DMS79 (cell line): ENCODE data around the gene RAD51B.

Experiments used
- DNase-seq: peaks from one replicate; lab custom pipeline; 2025; lab: John Stamatoyannopoulos, UW

Gene RAD51B

GRCh38 chr14:68234101-68234905, 414.7 kb downstream of the RAD51B start:
- no peak for DNase-seq

- no peak for DNase-seq
These were observed 415.4 kb downstream of the RAD51B start for GRCh38 chr14:68235011-68235410.

GRCh38 chr14:68236582-68237458, 417.2 kb downstream of the RAD51B start:
- DNase-seq: peak; percentile 30

- DNase-seq: no peak
These were observed 419.0 kb downstream of the RAD51B start for GRCh38 chr14:68238551-68238950.

- no peak for DNase-seq
These were observed 419.4 kb downstream of the RAD51B start for GRCh38 chr14:68238976-68239375.

GRCh38 chr14:68239988-68240771, 420.6 kb downstream of the RAD51B start:
- no peak for DNase-seq

- no peak for DNase-seq
These were observed 422.4 kb downstream of the RAD51B start for GRCh38 chr14:68241862-68242487.

GRCh38 chr14:68243450-68244010, 424.0 kb downstream of the RAD51B start:
- no peak for DNase-seq

GRCh38 chr14:68244262-68244980, 424.8 kb downstream of the RAD51B start:
- DNase-seq: no peak

GRCh38 chr14:68245146-68246073, 425.8 kb downstream of the RAD51B start:
- no peak for DNase-seq

- no peak for DNase-seq
These were observed 426.7 kb downstream of the RAD51B start for GRCh38 chr14:68246074-68246785.

- DNase-seq: no peak
These were observed 427.2 kb downstream of the RAD51B start for GRCh38 chr14:68246786-68247105.

- DNase-seq: no peak
These were observed 427.7 kb downstream of the RAD51B start for GRCh38 chr14:68247274-68247673.

- DNase-seq: no peak
These were observed 428.2 kb downstream of the RAD51B start for GRCh38 chr14:68247676-68248268.

- DNase-seq: peak; percentile 57
These were observed 429.1 kb downstream of the RAD51B start for GRCh38 chr14:68248481-68249255.

- DNase-seq: no peak
These were observed 430.3 kb downstream of the RAD51B start for GRCh38 chr14:68249661-68250451.
